PC-3 (cell line): ENCODE data around the gene WHRN.

Experiments used
- CTCF ChIP-seq: fragments of 300-600 bp; sonication (generic); conservative IDR thresholded peaks from 2 replicates; pipeline ENCODE4 v1.5.1; 2017; ENCODE audit warnings: antibody characterized with exemption, low read depth, mild to moderate bottlenecking, low read length
- EZH2 ChIP-seq: fragments of 300-600 bp; sonication (generic); IDR thresholded peaks from one replicate; pipeline ENCODE4 v1.6.1; 2017; ENCODE audit warnings: antibody characterized with exemption, mild to moderate bottlenecking, low read length; ENCODE audit not compliant: unreplicated experiment
- EZH2phosphoT487 ChIP-seq: fragments of 300-600 bp; sonication (generic); IDR thresholded peaks from 2 replicates; pipeline ENCODE4 v1.6.1; 2018; ENCODE audit warnings: mild to moderate bottlenecking, antibody characterized with exemption, low read length, borderline replicate concordance

- TF ChIP-seq CTCF = no peak
- no peak for TF ChIP-seq EZH2phosphoT487
- no peak for TF ChIP-seq EZH2
Observed at GRCh38 chr9:114488398-114489129, 16.7 kb downstream of the WHRN start.
